ENCODE data around the gene EVPL. TPM values are rescaled to one million over a fixed set of nuclear protein-coding genes. Genes with fewer than 3 reads are reported as not detected.
A peak's percentile ranks its signal among the peaks of the same experiment; 100 is the strongest.
"Not testable (repeated sequence)": the region's sequence is repeated elsewhere in the genome, so short reads cannot be mapped to it uniquely, and the experiment has no call there.

Gene EVPL
- total RNA-seq, 1 donor from 2014 or later = not detected

DNA sequence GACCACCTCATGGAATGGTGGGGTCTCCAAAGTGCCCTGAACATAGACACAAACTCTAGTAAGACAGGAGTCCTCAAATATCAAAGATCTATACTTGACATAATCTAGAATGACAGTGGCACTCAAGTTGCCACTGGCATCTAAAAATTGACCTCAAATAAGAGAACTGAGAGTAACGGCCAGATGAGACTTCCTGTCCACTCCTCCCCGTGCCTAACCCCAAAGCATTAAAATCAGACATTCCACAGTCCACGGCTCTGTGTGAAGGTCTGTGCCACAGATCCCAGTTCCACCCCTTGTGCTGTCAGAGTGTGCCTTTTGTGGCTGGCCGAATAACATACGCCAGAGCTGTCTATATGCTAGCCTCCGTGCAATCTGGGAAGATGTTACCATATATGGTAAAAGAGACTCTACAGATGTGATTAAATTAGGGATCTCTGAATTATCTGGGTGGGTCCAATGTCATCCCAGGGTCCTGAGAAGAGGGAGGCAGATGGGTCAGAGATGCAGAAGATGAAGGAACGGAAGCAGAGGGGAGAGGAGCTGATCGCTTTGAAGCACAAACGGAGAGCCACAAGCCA is 21.0 kb upstream of the EVPL start:
- Histone ChIP-seq H3K27ac (ENCODE audit: low read depth, low read length) (peak overlapping the region; percentile 30), H3K27me3 (ENCODE audit: insufficient read depth, low read length) (no peaks in the 10 kb centered on the region), H3K79me2 (ENCODE audit: insufficient read depth, low read length) (peaks cover 15% of the 10 kb centered on the region), H2AFZ (ENCODE audit: low read depth, low read length) (no peak overlapping the region), H3K9me3 (ENCODE audit: insufficient read depth, low read depth, low read length) (no peaks in the 10 kb centered on the region), H3K4me3 (ENCODE audit: insufficient read depth, low read depth, low read length) (no peak overlapping the region), H3K36me3 (ENCODE audit: insufficient read depth, low read length) (peaks cover 47% of the 10 kb centered on the region), H4K20me1 (ENCODE audit: insufficient read depth, low read length) (peaks cover 56% of the 10 kb centered on the region), H3K4me1 (ENCODE audit: insufficient read depth, low read length) (peaks cover 24% of the 10 kb centered on the region), H3K4me2 (ENCODE audit: low read length) (peak overlapping the region; percentile 2), H3K9ac (ENCODE audit: low read length) (peak overlapping the region; percentile 6)
- peaks cover 26% of the 10 kb centered on the region for H3K4me1 Mint-ChIP-seq (ENCODE audit: low read depth, unreplicated experiment)
- H3K4me3 Mint-ChIP-seq (ENCODE audit: unreplicated experiment) = no peak overlapping the region
- no peaks in the 10 kb centered on the region for H3K9me3 Mint-ChIP-seq (ENCODE audit: unreplicated experiment)
- TF ChIP-seq, protein P1, sequence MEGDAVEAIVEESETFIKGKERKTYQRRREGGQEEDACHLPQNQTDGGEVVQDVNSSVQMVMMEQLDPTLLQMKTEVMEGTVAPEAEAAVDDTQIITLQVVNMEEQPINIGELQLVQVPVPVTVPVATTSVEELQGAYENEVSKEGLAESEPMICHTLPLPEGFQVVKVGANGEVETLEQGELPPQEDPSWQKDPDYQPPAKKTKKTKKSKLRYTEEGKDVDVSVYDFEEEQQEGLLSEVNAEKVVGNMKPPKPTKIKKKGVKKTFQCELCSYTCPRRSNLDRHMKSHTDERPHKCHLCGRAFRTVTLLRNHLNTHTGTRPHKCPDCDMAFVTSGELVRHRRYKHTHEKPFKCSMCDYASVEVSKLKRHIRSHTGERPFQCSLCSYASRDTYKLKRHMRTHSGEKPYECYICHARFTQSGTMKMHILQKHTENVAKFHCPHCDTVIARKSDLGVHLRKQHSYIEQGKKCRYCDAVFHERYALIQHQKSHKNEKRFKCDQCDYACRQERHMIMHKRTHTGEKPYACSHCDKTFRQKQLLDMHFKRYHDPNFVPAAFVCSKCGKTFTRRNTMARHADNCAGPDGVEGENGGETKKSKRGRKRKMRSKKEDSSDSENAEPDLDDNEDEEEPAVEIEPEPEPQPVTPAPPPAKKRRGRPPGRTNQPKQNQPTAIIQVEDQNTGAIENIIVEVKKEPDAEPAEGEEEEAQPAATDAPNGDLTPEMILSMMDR (IDR thresholded peaks at IDR 0.05; ENCODE audit: insufficient read depth, low read depth, low read length) = no peak
- no peak for TF ChIP-seq EZH2 (IDR thresholded peaks at IDR 0.05; ENCODE audit: insufficient read depth, low read length)
- H3K36me3 Mint-ChIP-seq (ENCODE audit: low read depth, unreplicated experiment) = peaks cover 37% of the 10 kb centered on the region
- H3K27me3 Mint-ChIP-seq (ENCODE audit: low read depth, unreplicated experiment) = no peaks in the 10 kb centered on the region
- FAIRE-seq (no peak), DNase-seq (ENCODE audit: low read depth) (no peak)
- H3K27ac Mint-ChIP-seq (ENCODE audit: unreplicated experiment) = peak overlapping the region; percentile 41

DNA sequence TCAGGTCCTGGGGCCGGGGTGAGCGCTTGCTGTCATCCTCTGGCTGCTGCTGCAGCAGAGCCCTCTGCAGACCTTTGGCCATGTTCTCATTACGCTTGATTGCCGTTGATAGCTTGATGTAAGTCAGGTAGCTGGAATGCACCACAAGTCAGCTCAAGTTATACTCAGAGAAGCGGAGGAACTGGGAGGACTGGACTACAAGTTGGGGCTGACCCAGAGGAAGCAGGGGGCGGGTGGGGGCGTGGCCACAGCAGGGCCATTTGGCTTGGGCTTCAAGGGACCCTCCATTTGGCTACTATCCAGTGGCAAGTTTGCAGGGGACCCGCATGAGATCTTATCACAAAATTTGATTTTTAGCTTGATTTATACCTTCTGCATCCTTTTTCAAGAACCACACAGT is 19.0 kb upstream of the EVPL start:
- Histone ChIP-seq H3K27ac (ENCODE audit: low read depth, low read length) (no peak overlapping the region), H2AFZ (ENCODE audit: low read depth, low read length) (no peak overlapping the region), H3K79me2 (ENCODE audit: insufficient read depth, low read length) (peaks cover 2% of the 10 kb centered on the region), H4K20me1 (ENCODE audit: insufficient read depth, low read length) (peaks cover 54% of the 10 kb centered on the region), H3K9me3 (ENCODE audit: insufficient read depth, low read depth, low read length) (no peaks in the 10 kb centered on the region), H3K4me2 (ENCODE audit: low read length) (no peak overlapping the region), H3K27me3 (ENCODE audit: insufficient read depth, low read length) (no peaks in the 10 kb centered on the region), H3K36me3 (ENCODE audit: insufficient read depth, low read length) (peaks cover 63% of the 10 kb centered on the region), H3K9ac (ENCODE audit: low read length) (no peak overlapping the region), H3K4me3 (ENCODE audit: insufficient read depth, low read depth, low read length) (no peak overlapping the region), H3K4me1 (ENCODE audit: insufficient read depth, low read length) (peaks cover 20% of the 10 kb centered on the region)
- Mint-ChIP-seq H3K9me3 (ENCODE audit: unreplicated experiment) (no peaks in the 10 kb centered on the region), H3K27ac (ENCODE audit: unreplicated experiment) (no peak overlapping the region), H3K36me3 (ENCODE audit: low read depth, unreplicated experiment) (peaks cover 34% of the 10 kb centered on the region), H3K4me3 (ENCODE audit: unreplicated experiment) (no peak overlapping the region), H3K27me3 (ENCODE audit: low read depth, unreplicated experiment) (no peaks in the 10 kb centered on the region), H3K4me1 (ENCODE audit: low read depth, unreplicated experiment) (peaks cover 22% of the 10 kb centered on the region)
- TF ChIP-seq, protein P1 (IDR thresholded peaks at IDR 0.05; ENCODE audit: insufficient read depth, low read depth, low read length) = no peak
- TF ChIP-seq EZH2 (IDR thresholded peaks at IDR 0.05; ENCODE audit: insufficient read depth, low read length) = no peak
- FAIRE-seq = no peak
- no peak for DNase-seq (ENCODE audit: low read depth)

DNA sequence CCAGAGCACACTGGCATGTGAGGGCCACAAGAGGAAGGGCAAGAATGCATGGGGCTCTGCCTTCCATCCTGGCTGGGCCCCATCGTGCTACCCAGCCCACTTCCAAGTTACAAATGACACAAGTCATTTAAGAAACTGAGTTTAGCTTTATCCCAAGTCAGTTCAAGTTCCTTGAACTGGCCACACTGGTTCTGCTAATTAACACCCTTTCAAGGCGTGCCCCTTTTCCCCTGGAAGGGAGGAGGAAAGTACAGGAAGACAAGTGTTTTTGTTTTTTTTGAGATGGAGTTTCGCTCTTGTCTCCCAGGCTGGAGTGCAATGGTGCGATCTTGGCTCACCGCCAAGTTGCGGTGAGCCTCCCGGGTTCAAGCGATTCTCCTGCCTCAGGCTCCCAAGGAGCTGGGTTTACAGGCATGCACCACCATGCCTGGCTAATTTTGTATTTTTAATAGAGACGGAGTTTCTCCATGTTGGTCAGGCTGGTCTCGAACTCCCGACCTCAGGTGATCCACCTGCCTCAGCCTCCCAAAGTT is 17.4 kb upstream of the EVPL start:
- not testable (repeated sequence) for H3K27me3 Mint-ChIP-seq (ENCODE audit: low read depth, unreplicated experiment); H3K4me3 Mint-ChIP-seq (ENCODE audit: unreplicated experiment); H3K4me3 ChIP-seq (ENCODE audit: insufficient read depth, low read depth, low read length); H3K79me2 ChIP-seq (ENCODE audit: insufficient read depth, low read length); H3K27ac ChIP-seq (ENCODE audit: low read depth, low read length); FAIRE-seq; H3K9ac ChIP-seq (ENCODE audit: low read length); H3K27me3 ChIP-seq (ENCODE audit: insufficient read depth, low read length); H3K27ac Mint-ChIP-seq (ENCODE audit: unreplicated experiment); H3K9me3 Mint-ChIP-seq (ENCODE audit: unreplicated experiment); H3K9me3 ChIP-seq (ENCODE audit: insufficient read depth, low read depth, low read length); H2AFZ ChIP-seq (ENCODE audit: low read depth, low read length); H3K4me2 ChIP-seq (ENCODE audit: low read length); DNase-seq (ENCODE audit: low read depth)
- Histone ChIP-seq H4K20me1 (ENCODE audit: insufficient read depth, low read length) (peaks cover 52% of the 10 kb centered on the region), H3K4me1 (ENCODE audit: insufficient read depth, low read length) (peaks cover 16% of the 10 kb centered on the region), H3K36me3 (ENCODE audit: insufficient read depth, low read length) (peaks cover 70% of the 10 kb centered on the region)
- Mint-ChIP-seq H3K36me3 (ENCODE audit: low read depth, unreplicated experiment) (peaks cover 45% of the 10 kb centered on the region), H3K4me1 (ENCODE audit: low read depth, unreplicated experiment) (peaks cover 16% of the 10 kb centered on the region)

DNA sequence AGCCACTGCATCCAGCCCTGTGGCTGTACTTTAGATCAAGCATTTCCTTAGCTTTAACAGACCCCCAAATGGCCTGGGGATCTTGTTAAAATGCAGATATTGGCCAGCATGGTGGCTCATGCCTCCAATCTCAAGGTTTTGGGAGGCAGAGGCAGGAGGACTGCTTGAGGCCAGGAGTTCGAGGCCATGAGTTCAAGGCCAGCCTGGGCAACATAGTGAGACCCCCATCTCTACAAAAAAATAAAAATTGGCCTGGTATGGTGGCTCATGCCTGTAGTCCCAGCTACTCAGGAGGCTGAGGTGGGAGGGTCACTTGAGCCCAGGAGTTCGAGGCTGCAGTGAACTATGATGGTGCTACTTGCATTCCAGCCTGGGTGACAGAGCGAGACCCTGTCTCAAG is 15.8 kb upstream of the EVPL start:
- not testable (repeated sequence) for H3K4me2 ChIP-seq (ENCODE audit: low read length); H3K9me3 Mint-ChIP-seq (ENCODE audit: unreplicated experiment); H3K4me3 ChIP-seq (ENCODE audit: insufficient read depth, low read depth, low read length); H3K9ac ChIP-seq (ENCODE audit: low read length); H3K27ac Mint-ChIP-seq (ENCODE audit: unreplicated experiment); H3K4me1 Mint-ChIP-seq (ENCODE audit: low read depth, unreplicated experiment); H3K9me3 ChIP-seq (ENCODE audit: insufficient read depth, low read depth, low read length); H3K27ac ChIP-seq (ENCODE audit: low read depth, low read length); H3K4me1 ChIP-seq (ENCODE audit: insufficient read depth, low read length); H3K4me3 Mint-ChIP-seq (ENCODE audit: unreplicated experiment); H3K79me2 ChIP-seq (ENCODE audit: insufficient read depth, low read length); H2AFZ ChIP-seq (ENCODE audit: low read depth, low read length); DNase-seq (ENCODE audit: low read depth); FAIRE-seq; H3K27me3 ChIP-seq (ENCODE audit: insufficient read depth, low read length); H3K27me3 Mint-ChIP-seq (ENCODE audit: low read depth, unreplicated experiment)
- H3K36me3 Mint-ChIP-seq (ENCODE audit: low read depth, unreplicated experiment) = peaks cover 49% of the 10 kb centered on the region
- peaks cover 48% of the 10 kb centered on the region for H4K20me1 ChIP-seq (ENCODE audit: insufficient read depth, low read length)
- H3K36me3 ChIP-seq (ENCODE audit: insufficient read depth, low read length) = peaks cover 81% of the 10 kb centered on the region

Data from astrocyte (in vitro differentiated cells and primary cell).